ENCODE measurements around the gene TMPRSS11E.

- TF ChIP-seq, protein P1, sequence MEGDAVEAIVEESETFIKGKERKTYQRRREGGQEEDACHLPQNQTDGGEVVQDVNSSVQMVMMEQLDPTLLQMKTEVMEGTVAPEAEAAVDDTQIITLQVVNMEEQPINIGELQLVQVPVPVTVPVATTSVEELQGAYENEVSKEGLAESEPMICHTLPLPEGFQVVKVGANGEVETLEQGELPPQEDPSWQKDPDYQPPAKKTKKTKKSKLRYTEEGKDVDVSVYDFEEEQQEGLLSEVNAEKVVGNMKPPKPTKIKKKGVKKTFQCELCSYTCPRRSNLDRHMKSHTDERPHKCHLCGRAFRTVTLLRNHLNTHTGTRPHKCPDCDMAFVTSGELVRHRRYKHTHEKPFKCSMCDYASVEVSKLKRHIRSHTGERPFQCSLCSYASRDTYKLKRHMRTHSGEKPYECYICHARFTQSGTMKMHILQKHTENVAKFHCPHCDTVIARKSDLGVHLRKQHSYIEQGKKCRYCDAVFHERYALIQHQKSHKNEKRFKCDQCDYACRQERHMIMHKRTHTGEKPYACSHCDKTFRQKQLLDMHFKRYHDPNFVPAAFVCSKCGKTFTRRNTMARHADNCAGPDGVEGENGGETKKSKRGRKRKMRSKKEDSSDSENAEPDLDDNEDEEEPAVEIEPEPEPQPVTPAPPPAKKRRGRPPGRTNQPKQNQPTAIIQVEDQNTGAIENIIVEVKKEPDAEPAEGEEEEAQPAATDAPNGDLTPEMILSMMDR (IDR thresholded peaks at IDR 0.05; ENCODE audit: low read depth, low read length, missing input control) = no peak
- TF ChIP-seq GABPA (IDR thresholded peaks at IDR 0.05 in 1 of 2, conservative IDR thresholded peaks at IDR 0.05 in 1 of 2) (no peak), TAF1 (conservative IDR thresholded peaks at IDR 0.05) (no peak), YY1 (IDR thresholded peaks at IDR 0.05) (no peak), JUND (IDR thresholded peaks at IDR 0.05) (no peak), SP1 (IDR thresholded peaks at IDR 0.05) (no peak), EGR1 (IDR thresholded peaks at IDR 0.05; ENCODE audit: low read depth in 2 of 2) (no peak), RAD21 (IDR thresholded peaks at IDR 0.05) (no peak)
- TF ChIP-seq, protein P2, sequence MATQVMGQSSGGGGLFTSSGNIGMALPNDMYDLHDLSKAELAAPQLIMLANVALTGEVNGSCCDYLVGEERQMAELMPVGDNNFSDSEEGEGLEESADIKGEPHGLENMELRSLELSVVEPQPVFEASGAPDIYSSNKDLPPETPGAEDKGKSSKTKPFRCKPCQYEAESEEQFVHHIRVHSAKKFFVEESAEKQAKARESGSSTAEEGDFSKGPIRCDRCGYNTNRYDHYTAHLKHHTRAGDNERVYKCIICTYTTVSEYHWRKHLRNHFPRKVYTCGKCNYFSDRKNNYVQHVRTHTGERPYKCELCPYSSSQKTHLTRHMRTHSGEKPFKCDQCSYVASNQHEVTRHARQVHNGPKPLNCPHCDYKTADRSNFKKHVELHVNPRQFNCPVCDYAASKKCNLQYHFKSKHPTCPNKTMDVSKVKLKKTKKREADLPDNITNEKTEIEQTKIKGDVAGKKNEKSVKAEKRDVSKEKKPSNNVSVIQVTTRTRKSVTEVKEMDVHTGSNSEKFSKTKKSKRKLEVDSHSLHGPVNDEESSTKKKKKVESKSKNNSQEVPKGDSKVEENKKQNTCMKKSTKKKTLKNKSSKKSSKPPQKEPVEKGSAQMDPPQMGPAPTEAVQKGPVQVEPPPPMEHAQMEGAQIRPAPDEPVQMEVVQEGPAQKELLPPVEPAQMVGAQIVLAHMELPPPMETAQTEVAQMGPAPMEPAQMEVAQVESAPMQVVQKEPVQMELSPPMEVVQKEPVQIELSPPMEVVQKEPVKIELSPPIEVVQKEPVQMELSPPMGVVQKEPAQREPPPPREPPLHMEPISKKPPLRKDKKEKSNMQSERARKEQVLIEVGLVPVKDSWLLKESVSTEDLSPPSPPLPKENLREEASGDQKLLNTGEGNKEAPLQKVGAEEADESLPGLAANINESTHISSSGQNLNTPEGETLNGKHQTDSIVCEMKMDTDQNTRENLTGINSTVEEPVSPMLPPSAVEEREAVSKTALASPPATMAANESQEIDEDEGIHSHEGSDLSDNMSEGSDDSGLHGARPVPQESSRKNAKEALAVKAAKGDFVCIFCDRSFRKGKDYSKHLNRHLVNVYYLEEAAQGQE (IDR thresholded peaks at IDR 0.05) = no peak
Measured at GRCh38 chr4:68430337-68430736, 16.9 kb upstream of the TMPRSS11E start.
